ENCODE data around the gene EMP1. TPM values are rescaled to one million over a fixed set of nuclear protein-coding genes. Genes with fewer than 3 reads are reported as not detected.

Gene EMP1
- total and polyA plus RNA-seq, 2 of the 8 experiments (the other 6 are each of a cell fraction or from before 2014, with no cell fraction given): 0.17 to 0.65 TPM

DNA sequence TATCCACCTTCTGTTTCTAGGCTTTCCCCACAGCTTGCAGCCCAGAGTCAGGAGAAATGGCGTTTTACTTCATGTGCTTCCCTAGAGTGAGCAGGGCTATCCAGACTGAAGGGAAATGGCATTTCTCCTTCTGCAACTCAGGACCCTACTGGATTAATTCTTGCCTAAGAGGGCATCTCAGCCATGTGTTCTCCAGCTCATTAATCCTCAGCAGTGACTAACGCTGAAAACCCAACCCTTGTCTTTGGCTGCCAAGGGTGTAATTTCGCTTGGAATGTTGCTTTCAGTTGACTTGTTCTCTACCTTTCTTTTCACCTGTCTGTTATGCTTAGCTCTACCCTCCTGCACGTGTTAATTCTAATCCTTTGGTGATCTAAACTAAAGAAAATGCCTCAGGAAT is 21.0 kb upstream of the EMP1 start (continued):
- TF ChIP-seq, protein P1, sequence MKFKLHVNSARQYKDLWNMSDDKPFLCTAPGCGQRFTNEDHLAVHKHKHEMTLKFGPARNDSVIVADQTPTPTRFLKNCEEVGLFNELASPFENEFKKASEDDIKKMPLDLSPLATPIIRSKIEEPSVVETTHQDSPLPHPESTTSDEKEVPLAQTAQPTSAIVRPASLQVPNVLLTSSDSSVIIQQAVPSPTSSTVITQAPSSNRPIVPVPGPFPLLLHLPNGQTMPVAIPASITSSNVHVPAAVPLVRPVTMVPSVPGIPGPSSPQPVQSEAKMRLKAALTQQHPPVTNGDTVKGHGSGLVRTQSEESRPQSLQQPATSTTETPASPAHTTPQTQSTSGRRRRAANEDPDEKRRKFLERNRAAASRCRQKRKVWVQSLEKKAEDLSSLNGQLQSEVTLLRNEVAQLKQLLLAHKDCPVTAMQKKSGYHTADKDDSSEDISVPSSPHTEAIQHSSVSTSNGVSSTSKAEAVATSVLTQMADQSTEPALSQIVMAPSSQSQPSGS (IDR thresholded peaks at IDR 0.05; ENCODE audit: low read length): no peak
- TF ChIP-seq ZNF274 (IDR thresholded peaks at IDR 0.05; ENCODE audit: borderline replicate concordance, extremely low read depth, low read length) (no peak), SUZ12 (IDR thresholded peaks at IDR 0.05; ENCODE audit: low read length) (no peak), TAF7 (optimal IDR thresholded peaks at IDR 0.05; ENCODE audit: borderline replicate concordance, low read depth, low read length) (no peak), SIX5 (IDR thresholded peaks at IDR 0.05; ENCODE audit: low read depth, low read length) (no peak), CBX5 (IDR thresholded peaks at IDR 0.05; ENCODE audit: low read depth, low read length) (no peak), RAD21 (IDR thresholded peaks at IDR 0.05 in 1 of 2, conservative IDR thresholded peaks at IDR 0.05 in 1 of 2; ENCODE audit: low read depth in 2 of 2, low read length in 2 of 2) (no peak), SIN3A (conservative IDR thresholded peaks at IDR 0.05 in 1 of 2, IDR thresholded peaks at IDR 0.05 in 1 of 2; ENCODE audit: low read depth in 1 of 2, low read length in 2 of 2) (no peak), KDM4A (IDR thresholded peaks at IDR 0.05; ENCODE audit: low read depth, low read length, severe bottlenecking) (no peak)

All from H1 (cell line).